ENCODE measurements around the gene SLC7A5.
"Not testable (repeated sequence)": the region's sequence is repeated elsewhere in the genome, so short reads cannot be mapped to it uniquely, and the experiment has no call there.

GRCh38 chr16:87811454-87811853, 57.9 kb downstream of the SLC7A5 start:
- TF ChIP-seq BHLHE40 (IDR thresholded peaks at IDR 0.05; ENCODE audit: borderline replicate concordance); FOXM1 (IDR thresholded peaks at IDR 0.05; ENCODE audit: borderline replicate concordance); FOXA1 (IDR thresholded peaks at IDR 0.05); LEF1 (IDR thresholded peaks at IDR 0.05; ENCODE audit: borderline replicate concordance); SUZ12 (IDR thresholded peaks at IDR 0.05): not testable (repeated sequence)

All from HEK293T (cell line).